NB4 (cell line): Measurements from ENCODE around the gene SCAP.
"Not testable (repeated sequence)": the region's sequence is repeated elsewhere in the genome, so short reads cannot be mapped to it uniquely, and the experiment has no call there.

Experiments used
- CTCF ChIP-seq: IDR thresholded peaks from one replicate; pipeline ENCODE4 v1.5.1; 2012; ENCODE audit warnings: low read depth, low read length
- MAX ChIP-seq: IDR thresholded peaks from 2 replicates; pipeline ENCODE4 v1.6.1; 2011; ENCODE audit warnings: low read depth, low read length
- POLR2A ChIP-seq: IDR thresholded peaks from 2 replicates; pipeline ENCODE4 v1.6.1; 2011; ENCODE audit warnings: mild to moderate bottlenecking; ENCODE audit not compliant: insufficient read length; ENCODE audit errors: extremely low read depth

GRCh38 chr3:47468315-47468714 is 7.4 kb downstream of the SCAP start:
- not testable (repeated sequence) for TF ChIP-seq POLR2A, CTCF, MAX
